PC-3 (cell line): ENCODE results near the gene MTHFR. TPM values are rescaled to one million over a fixed set of nuclear protein-coding genes. Genes with fewer than 3 reads are reported as not detected.

Experiments
- ATAC-seq: fragments of 200-7000 bp; cut with Tn5 transposase; 2 replicates; pipeline ENCODE4 v1.9.1; 2020; ENCODE audit warnings: mild to moderate bottlenecking, moderate library complexity
- BruUV-seq: library from RNA; stranded (reverse); fragments of 400-500 nt; replicated peaks from 2 replicates; lab custom pipeline; 2021; lab: Mats Ljungman, UMichigan
- CTCF ChIA-PET: fragments of 300-600 bp; sonication (Branson Sonifier 250); formaldehyde crosslinking; loops from one replicate; lab custom pipeline; 2022; ENCODE audit warnings: antibody characterized with exemption; lab: Charles Lee
- POLR2A ChIA-PET: fragments of 300-600 bp; sonication (Branson Sonifier 250); formaldehyde crosslinking; loops from one replicate; lab custom pipeline; 2022; ENCODE audit warnings: antibody characterized with exemption; ENCODE audit not compliant: unreplicated experiment; lab: Charles Lee
- DNase-seq: peaks from one replicate; pipeline ENCODE4 v3.0.0-alpha.2; 2015
- H2AFZ ChIP-seq: fragments of 300-600 bp; sonication (generic); 2 replicates; pipeline ENCODE4 v1.6.0; 2016; ENCODE audit warnings: antibody characterized with exemption, low read length
- H3F3A ChIP-seq: fragments of 300-600 bp; sonication (generic); one replicate; pipeline ENCODE4 v1.6.0; 2017; ENCODE audit warnings: antibody characterized with exemption, low read length, control low read depth, mild to moderate bottlenecking; ENCODE audit not compliant: unreplicated experiment
- H3K27ac ChIP-seq: fragments of 300-600 bp; sonication (generic); 2 replicates; pipeline ENCODE4 v1.5.1; 2016; ENCODE audit warnings: mild to moderate bottlenecking, low read length
- H3K27me3 ChIP-seq: fragments of 300-600 bp; sonication (generic); 2 replicates; pipeline ENCODE4 v1.6.1; 2016; ENCODE audit warnings: low read length, mixed read lengths
- H3K36me3 ChIP-seq: fragments of 300-600 bp; sonication (generic); 2 replicates; pipeline ENCODE4 v1.6.1; 2016; ENCODE audit warnings: low read depth, mixed run types, low read length, mixed read lengths
- H3K4me1 ChIP-seq: fragments of 300-600 bp; sonication (generic); 2 replicates; pipeline ENCODE4 v1.5.1; 2016; ENCODE audit warnings: low read length; ENCODE audit not compliant: insufficient read depth
- H3K4me2 ChIP-seq: fragments of 300-600 bp; sonication (generic); 2 replicates; pipeline ENCODE4 v1.6.0; 2016; ENCODE audit warnings: low read length
- H3K4me3 ChIP-seq: fragments of 300-600 bp; sonication (generic); 2 replicates; pipeline ENCODE4 v1.5.1; 2016; ENCODE audit warnings: mild to moderate bottlenecking, low read length, mixed read lengths
- H3K79me2 ChIP-seq: fragments of 300-600 bp; sonication (generic); 2 replicates; pipeline ENCODE4 v1.6.1; 2017; ENCODE audit warnings: low read length, mixed read lengths
- H3K9ac ChIP-seq: fragments of 300-600 bp; sonication (generic); 2 replicates; pipeline ENCODE4 v1.6.0; 2016; ENCODE audit warnings: mild to moderate bottlenecking, low read length
- H3K9me2 ChIP-seq: fragments of 300-600 bp; sonication (generic); replicated peaks from 2 replicates; pipeline ENCODE4 v1.6.1; 2016; ENCODE audit warnings: mixed run types, low read length, mixed read lengths
- H3K9me3 ChIP-seq: fragments of 300-600 bp; sonication (generic); 2 replicates; pipeline ENCODE4 v1.6.1; 2016; ENCODE audit warnings: low read length, mixed read lengths
- H4K20me1 ChIP-seq: fragments of 300-600 bp; sonication (generic); 2 replicates; pipeline ENCODE4 v1.6.1; 2016; ENCODE audit warnings: low read length, mixed read lengths
- EZH2 ChIP-seq: fragments of 300-600 bp; sonication (generic); IDR thresholded peaks from one replicate; pipeline ENCODE4 v1.6.1; 2017; ENCODE audit warnings: antibody characterized with exemption, mild to moderate bottlenecking, low read length; ENCODE audit not compliant: unreplicated experiment
- EZH2phosphoT487 ChIP-seq: fragments of 300-600 bp; sonication (generic); IDR thresholded peaks from 2 replicates; pipeline ENCODE4 v1.6.1; 2018; ENCODE audit warnings: mild to moderate bottlenecking, antibody characterized with exemption, low read length, borderline replicate concordance
- intact Hi-C: fragments of 100-400 bp; cut with micrococcal nuclease; formaldehyde crosslinking; loops from 2 replicates; pipeline ENCODE4 v1.9.0; 2023
- total RNA-seq: library from RNA; depleted of rRNA; stranded (reverse); fragments of >200 nt; gene quantifications from 2 replicates; pipeline ENCODE4 v1.2.3, GENCODE V29; 2014
- TF ChIP-seq, protein P1 (sequence below): fragments of 300-600 bp; sonication (generic); conservative IDR thresholded peaks from 2 replicates; pipeline ENCODE4 v1.5.1; 2017; ENCODE audit warnings: antibody characterized with exemption, low read depth, mild to moderate bottlenecking, low read length

The MTHFR gene
- total RNA-seq, 1 experiment from 2014 or later = 13.2 TPM

DNA sequence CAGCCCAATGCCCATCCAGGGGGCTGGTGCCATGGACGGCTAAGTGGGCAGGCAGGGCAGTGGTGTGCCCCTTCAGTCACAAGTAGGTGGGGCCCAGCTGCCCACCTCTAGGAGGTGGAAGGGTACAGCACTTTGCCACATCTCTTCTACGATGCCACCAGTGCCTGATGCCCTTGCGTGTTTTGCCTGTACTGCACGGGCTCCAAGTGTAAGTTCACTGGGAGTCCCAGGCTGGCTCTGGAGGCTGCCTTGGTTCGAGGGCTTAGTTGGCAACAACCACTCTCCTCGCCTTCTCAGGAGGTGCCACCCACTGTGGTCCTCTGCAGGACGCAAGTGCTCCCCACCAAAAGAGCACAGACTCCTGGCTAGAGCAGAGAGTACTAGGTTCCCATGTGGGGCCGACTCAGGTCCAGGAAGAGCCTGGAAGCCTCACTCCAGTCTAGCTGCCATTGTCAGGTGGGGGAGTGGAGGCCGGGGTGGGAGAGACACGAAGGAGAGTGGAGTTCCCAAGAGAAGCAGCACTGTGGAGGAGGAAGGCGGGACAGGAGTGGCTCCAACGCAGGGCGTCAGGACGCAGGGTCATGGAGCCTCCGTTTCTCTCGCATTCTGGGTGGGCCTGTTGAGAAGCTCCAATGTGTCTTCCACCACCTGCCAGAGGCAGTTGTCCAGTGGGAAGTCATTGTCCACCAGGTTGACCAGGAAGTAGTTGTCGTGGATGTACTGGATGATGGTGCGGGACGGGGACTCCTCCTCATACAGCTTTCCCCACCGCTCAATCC is 15.5 kb downstream of the MTHFR start:
- no peak for ATAC-seq
- Histone ChIP-seq H3K9ac (peak overlapping the region; percentile 59), H2AFZ (no peak overlapping the region), H3K36me3 (no peaks in the 10 kb centered on the region), H4K20me1 (no peaks in the 10 kb centered on the region), H3K27me3 (no peaks in the 10 kb centered on the region), H3K79me2 (no peaks in the 10 kb centered on the region), H3K4me2 (peak overlapping the region; percentile 53), H3K9me3 (no peaks in the 10 kb centered on the region), H3F3A (no peaks in the 10 kb centered on the region), H3K4me3 (no peak overlapping the region), H3K4me1 (peaks cover 28% of the 10 kb centered on the region), H3K27ac (peak overlapping the region; percentile 82), H3K9me2 (no peaks in the 10 kb centered on the region)
- CTCF ChIA-PET = no interaction called here
- BruUV-seq = TSS peak; percentile 61
- POLR2A ChIA-PET = interaction anchor here (1.0 kb wide), 1 partner anchor 13 kb away, joined by 15 read pairs; no protein-coding TSS in a partner anchor
- intact Hi-C loops = no loop called here
- no peak for DNase-seq
- TF ChIP-seq, protein P1, sequence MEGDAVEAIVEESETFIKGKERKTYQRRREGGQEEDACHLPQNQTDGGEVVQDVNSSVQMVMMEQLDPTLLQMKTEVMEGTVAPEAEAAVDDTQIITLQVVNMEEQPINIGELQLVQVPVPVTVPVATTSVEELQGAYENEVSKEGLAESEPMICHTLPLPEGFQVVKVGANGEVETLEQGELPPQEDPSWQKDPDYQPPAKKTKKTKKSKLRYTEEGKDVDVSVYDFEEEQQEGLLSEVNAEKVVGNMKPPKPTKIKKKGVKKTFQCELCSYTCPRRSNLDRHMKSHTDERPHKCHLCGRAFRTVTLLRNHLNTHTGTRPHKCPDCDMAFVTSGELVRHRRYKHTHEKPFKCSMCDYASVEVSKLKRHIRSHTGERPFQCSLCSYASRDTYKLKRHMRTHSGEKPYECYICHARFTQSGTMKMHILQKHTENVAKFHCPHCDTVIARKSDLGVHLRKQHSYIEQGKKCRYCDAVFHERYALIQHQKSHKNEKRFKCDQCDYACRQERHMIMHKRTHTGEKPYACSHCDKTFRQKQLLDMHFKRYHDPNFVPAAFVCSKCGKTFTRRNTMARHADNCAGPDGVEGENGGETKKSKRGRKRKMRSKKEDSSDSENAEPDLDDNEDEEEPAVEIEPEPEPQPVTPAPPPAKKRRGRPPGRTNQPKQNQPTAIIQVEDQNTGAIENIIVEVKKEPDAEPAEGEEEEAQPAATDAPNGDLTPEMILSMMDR = no peak
- no peak for TF ChIP-seq EZH2phosphoT487
- TF ChIP-seq EZH2 = no peak

DNA sequence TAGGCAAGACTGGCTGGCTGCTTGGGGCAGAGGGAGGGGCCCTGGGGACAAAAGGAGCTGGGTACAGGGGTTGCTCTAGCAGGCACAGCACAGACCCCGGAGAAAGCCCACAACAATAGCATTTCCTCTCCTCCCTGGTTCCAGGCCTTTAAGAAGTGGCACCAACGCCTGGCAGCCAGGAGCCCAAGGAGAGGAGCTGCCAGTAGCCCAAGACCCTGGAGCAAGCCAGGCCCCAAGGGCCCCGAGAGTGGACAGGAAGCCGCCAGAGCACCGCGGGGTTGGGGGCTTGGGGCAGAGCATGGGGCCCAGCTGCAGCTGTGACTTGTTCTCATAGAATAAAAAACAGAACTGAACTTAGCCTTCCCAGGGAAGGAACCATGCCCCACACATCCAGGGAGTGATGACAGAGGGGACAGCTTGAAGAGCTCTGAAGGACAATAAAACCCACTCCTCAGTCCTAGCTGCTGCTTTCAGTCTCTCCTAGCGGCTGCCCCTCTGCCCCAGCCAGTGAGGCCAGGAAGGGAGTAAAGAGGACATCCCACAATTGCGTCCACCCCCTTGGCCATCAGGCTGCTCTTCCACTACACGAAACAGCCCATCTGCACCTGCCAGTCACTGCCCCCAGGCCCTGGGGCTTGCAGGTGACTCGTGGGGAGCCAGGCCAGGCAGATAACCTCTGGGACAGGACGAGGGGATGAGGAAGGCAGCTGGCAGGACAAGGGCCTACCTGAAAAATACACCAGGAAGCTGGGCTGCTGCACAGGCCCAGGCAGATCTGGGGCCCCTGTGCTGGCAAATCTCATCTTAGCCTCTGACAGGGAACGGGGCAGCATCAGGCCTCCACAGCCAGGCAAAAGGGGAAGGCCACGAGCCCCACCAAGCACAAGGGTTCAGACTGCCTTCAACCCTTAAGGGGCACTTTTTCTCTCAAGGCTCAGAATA is 16.4 kb downstream of the MTHFR start:
- peaks cover 28% of the 10 kb centered on the region for H3K4me1 ChIP-seq
- H3K9me2 ChIP-seq = no peaks in the 10 kb centered on the region
- H3F3A ChIP-seq = no peaks in the 10 kb centered on the region
- H4K20me1 ChIP-seq = no peaks in the 10 kb centered on the region
- H3K4me2 ChIP-seq = no peak overlapping the region
- no peak for TF ChIP-seq EZH2
- no peak for TF ChIP-seq EZH2phosphoT487
- TF ChIP-seq, protein P1 = no peak
- no peaks in the 10 kb centered on the region for H3K79me2 ChIP-seq
- ChIA-PET CTCF (no interaction called here), POLR2A (no interaction called here)
- peak overlapping the region; percentile 59; the same call in 1 of the 2 replicates for H3K9ac ChIP-seq
- DNase-seq (no peak), ATAC-seq (no peak)
- H3K4me3 ChIP-seq = no peak overlapping the region
- 0 out of 2 replicates have a peak overlapping the region, but pooled peaks have one; percentile 82 for H3K27ac ChIP-seq
- no peaks in the 10 kb centered on the region for H3K27me3 ChIP-seq
- BruUV-seq = no TSS peak
- H2AFZ ChIP-seq = no peak overlapping the region
- H3K9me3 ChIP-seq = no peaks in the 10 kb centered on the region
- intact Hi-C loops = no loop called here
- no peaks in the 10 kb centered on the region for H3K36me3 ChIP-seq
